Thyroid gland (tissue), 4 donors: Measurements from ENCODE around the gene ASCC3. TPM values are rescaled to one million over a fixed set of nuclear protein-coding genes. Genes with fewer than 3 reads are reported as not detected.

Source experiments
- DNase-seq, 2 donors: peaks; one replicate each; pipeline ENCODE4 v3.0.0-alpha.2; 2019
- H3K27ac ChIP-seq, 3 donors: fragments of 200-600 bp; sonication (generic); 1 replicate in 2 of 3; 2 replicates in 1 of 3; pipeline ENCODE4 v1.5.1; 2016 to 2019; ENCODE audit warnings: mild to moderate bottlenecking in 1 of 3, moderate library complexity in 1 of 3
- H3K27me3 ChIP-seq: fragments of 200-600 bp; sonication (generic); one replicate; pipeline ENCODE4 v1.5.1; 2019
- H3K36me3 ChIP-seq, 2 donors: fragments of 200-600 bp; sonication (generic); one replicate each; pipeline ENCODE4 v1.5.1; 2016 to 2019
- H3K4me1 ChIP-seq, 2 donors: fragments of 200-600 bp; sonication (generic); one replicate each; pipeline ENCODE4 v1.5.1; 2017 to 2019
- H3K4me3 ChIP-seq, 3 donors: fragments of 200-600 bp; sonication (generic); replicated peaks in 1 of 3; 1 replicate in 2 of 3; 2 replicates in 1 of 3; pipeline ENCODE4 v1.5.1; 2016; ENCODE audit warnings: mild to moderate bottlenecking in 1 of 3
- H3K9me3 ChIP-seq: fragments of 200-600 bp; sonication (generic); one replicate; pipeline ENCODE4 v1.5.1; 2017
- CTCF ChIP-seq, 6 experiments: fragments of 200-600 bp in 3 of 6; fragments of 450-650 bp in 3 of 6; sonication (generic) in 3 of 6; IDR thresholded peaks; one replicate each; pipeline ENCODE4 v1.5.1; 2016 to 2019; ENCODE audit warnings: antibody characterized with exemption in 6 of 6, mild to moderate bottlenecking in 2 of 6, inconsistent platforms in 1 of 6, moderate library complexity in 1 of 6
- POLR2A ChIP-seq, 2 donors: fragments of 450-650 bp; IDR thresholded peaks; one replicate each; pipeline ENCODE4 v1.6.1; 2017; ENCODE audit warnings: antibody characterized with exemption in 2 of 2, mild to moderate bottlenecking in 2 of 2, moderate library complexity in 1 of 2
- WGBS, 2 donors: methylation state at CpG; one replicate each; pipeline ENCODE4 v1.1.5; 2017; 5-methylcytosine and 5-hydroxymethylcytosine counted together
- intact Hi-C: fragments of 100-400 bp; cut with DNase I; formaldehyde crosslinking; loops from one replicate; pipeline ENCODE4 v1.15.1; 2023
- total RNA-seq, 4 donors: library from RNA; depleted of rRNA; stranded (reverse); fragments of >200 nt; gene quantifications; one replicate each; pipeline ENCODE4 v1.2.3, GENCODE V29; 2016

Gene ASCC3
- total RNA-seq, 4 donors from 2014 or later = 27.3 to 40.1 (median 33.8) TPM

DNA sequence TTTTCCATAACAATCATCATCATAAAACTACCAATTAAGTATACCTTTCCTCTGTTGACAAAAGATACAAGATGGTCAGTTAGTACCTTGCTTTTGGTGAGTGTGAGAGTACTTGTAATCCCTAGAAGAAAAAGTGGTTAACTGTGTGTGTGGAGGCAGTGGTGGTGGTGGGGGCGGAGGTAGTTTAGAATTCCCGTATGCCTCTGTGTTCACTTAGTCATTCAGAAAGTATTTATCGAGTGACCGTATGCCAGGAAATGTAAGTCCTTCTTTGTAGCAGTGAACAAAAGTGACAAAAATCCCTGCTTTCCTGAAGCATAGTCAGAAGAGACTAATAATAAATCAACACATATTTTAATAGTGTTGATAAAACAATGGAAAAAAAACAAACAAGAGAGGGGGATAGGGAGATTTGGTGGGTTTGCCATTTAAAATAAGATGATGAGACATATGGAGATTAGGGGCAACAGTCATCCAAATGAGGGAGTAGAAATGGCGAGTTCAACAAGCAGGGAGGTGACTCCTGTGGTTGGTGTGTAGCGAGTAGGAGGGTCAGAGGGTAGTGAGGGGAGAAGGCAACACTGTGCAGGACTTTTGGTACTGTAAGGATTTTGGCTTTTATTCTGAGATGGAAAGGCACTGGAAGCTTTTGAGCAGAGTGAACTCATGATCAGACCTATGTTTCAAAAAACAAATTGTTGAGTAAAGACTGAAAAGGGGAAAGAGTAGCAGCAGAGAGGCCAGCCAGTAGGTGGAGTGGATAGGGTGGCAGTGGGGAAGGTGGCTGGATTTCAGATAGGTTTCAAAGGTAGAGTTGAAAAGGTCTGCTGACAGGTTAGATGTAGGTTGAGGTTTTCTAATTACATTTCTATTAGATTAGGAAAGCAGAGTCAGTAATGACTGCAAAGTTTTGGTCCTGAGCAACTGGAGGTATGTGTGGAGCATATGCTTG, 376.1 kb downstream of the ASCC3 start:
- no peak overlapping the region for H3K4me3 ChIP-seq
- no peaks in the 10 kb centered on the region for H3K9me3 ChIP-seq
- no peaks in the 10 kb centered on the region for H3K36me3 ChIP-seq
- TF ChIP-seq CTCF (IDR thresholded peaks at IDR 0.05) (no peak), POLR2A (IDR thresholded peaks at IDR 0.05) (no peak)
- 71 to 81% methylated on average over 6 of the region's 6 CpGs for WGBS, 2 donors
- DNase-seq = no peak
- intact Hi-C loops = no loop called here
- no peak overlapping the region for H3K27ac ChIP-seq
- no peaks in the 10 kb centered on the region for H3K4me1 ChIP-seq
- no peaks in the 10 kb centered on the region for H3K27me3 ChIP-seq

GRCh38 chr6:100503043-100503705, 378.0 kb downstream of the ASCC3 start:
- H3K4me3 ChIP-seq = no peak overlapping the region
- DNase-seq = no peak
- no peak for TF ChIP-seq POLR2A (IDR thresholded peaks at IDR 0.05)
- no peak for TF ChIP-seq CTCF (IDR thresholded peaks at IDR 0.05)
- no peaks in the 10 kb centered on the region for H3K27me3 ChIP-seq
- H3K27ac ChIP-seq = no peak overlapping the region
- H3K36me3 ChIP-seq = no peaks in the 10 kb centered on the region
- H3K9me3 ChIP-seq = no peaks in the 10 kb centered on the region
- no peaks in the 10 kb centered on the region for H3K4me1 ChIP-seq
- intact Hi-C loops = no loop called here

GRCh38 chr6:100493206-100493888, 387.8 kb downstream of the ASCC3 start:
- Histone ChIP-seq H3K4me1 (no peaks in the 10 kb centered on the region), H3K36me3 (no peaks in the 10 kb centered on the region), H3K27me3 (no peaks in the 10 kb centered on the region), H3K4me3 (no peak overlapping the region), H3K27ac (no peak overlapping the region), H3K9me3 (no peaks in the 10 kb centered on the region)
- no peak for DNase-seq
- TF ChIP-seq POLR2A (IDR thresholded peaks at IDR 0.05) = no peak
- TF ChIP-seq CTCF (IDR thresholded peaks at IDR 0.05) = no peak
- intact Hi-C loops = no loop called here
- WGBS, 2 donors = 46 to 55% methylated on average over 6 of the region's 6 CpGs

DNA sequence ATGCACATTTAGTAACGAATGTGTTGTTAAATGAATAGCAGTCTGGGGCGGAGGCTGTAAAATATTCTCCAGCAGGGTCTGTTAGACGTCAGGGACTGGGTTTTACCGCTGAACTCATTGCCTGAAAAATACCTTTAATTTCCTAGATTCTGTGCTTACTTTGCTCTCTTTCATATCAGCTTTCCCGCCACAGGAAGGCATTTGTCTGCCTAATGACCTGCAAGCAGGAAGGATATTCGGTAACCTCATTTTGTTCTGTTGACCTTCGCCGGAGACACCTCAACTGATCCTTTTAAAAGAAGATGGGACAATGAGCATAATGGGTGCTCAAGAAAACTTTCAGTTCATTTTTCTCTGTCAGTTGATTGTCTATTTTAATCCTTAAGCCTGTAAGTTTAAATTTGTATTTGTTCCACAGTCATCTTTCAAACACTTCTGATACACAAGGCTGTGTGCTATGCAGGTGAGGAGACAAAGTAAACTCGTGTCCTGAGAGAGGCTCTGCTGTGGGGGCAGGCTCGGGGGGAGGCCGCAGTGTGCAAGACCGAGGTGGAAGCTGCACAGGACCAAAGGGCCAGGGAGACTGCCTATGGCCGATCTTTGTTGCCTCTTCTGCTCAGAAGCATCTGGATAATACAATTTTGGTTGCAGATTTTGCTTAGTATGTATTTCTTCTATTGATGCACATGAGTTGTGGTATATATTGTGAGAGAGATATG, 389.0 kb downstream of the ASCC3 start:
- Histone ChIP-seq H3K36me3 (no peaks in the 10 kb centered on the region), H3K4me1 (no peaks in the 10 kb centered on the region), H3K27ac (no peak overlapping the region), H3K4me3 (no peak overlapping the region), H3K27me3 (no peaks in the 10 kb centered on the region), H3K9me3 (no peaks in the 10 kb centered on the region)
- DNase-seq = no peak
- intact Hi-C loops = no loop called here
- no peak for TF ChIP-seq POLR2A (IDR thresholded peaks at IDR 0.05)
- WGBS, 2 donors = 67 to 71% methylated on average over 13 of the region's 13 CpGs

DNA sequence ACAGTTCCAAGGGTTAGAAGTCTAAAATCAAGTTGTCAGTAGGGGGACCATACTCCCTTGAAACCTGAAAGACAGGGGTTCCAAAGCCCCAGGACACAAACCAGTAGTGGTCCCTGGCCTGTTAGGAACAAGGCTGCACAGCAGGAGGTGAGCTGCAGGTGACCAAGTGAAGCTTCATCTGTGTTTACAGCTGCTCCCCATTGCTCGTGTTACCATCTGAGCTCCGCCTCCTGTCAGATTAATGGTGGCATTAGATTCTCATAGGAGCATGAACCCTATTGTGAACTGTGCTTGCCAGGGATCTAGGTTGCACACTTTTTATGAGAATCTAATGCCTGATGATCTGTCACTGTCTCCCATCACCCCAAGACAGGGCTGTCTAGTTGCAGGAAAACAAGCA, 391.1 kb downstream of the ASCC3 start:
- no peaks in the 10 kb centered on the region for H3K4me1 ChIP-seq
- 80 to 90% methylated on average over 2 of the region's 2 CpGs for WGBS, 2 donors
- no peak overlapping the region for H3K27ac ChIP-seq
- TF ChIP-seq POLR2A (IDR thresholded peaks at IDR 0.05) (no peak), CTCF (IDR thresholded peaks at IDR 0.05) (no peak)
- intact Hi-C loops = no loop called here
- no peaks in the 10 kb centered on the region for H3K9me3 ChIP-seq
- no peak overlapping the region for H3K4me3 ChIP-seq
- no peaks in the 10 kb centered on the region for H3K36me3 ChIP-seq
- no peak for DNase-seq
- H3K27me3 ChIP-seq = no peaks in the 10 kb centered on the region
